Gastroesophageal sphincter (tissue), 4 donors: ENCODE results near the gene ADGRD2. TPM values are rescaled to one million over a fixed set of nuclear protein-coding genes. Genes with fewer than 3 reads are reported as not detected.

Experiments used
- ATAC-seq: fragments of 150-250 bp; one replicate; pipeline ENCODE4 v1.9.1; 2016; ENCODE audit warnings: mild to moderate bottlenecking, moderate library complexity
- H3K27ac ChIP-seq, 4 donors: fragments of 200-600 bp; sonication (generic) in 3 of 4; 1 replicate in 3 of 4; 2 replicates in 1 of 4; pipeline ENCODE4 v1.5.1; 2016 to 2019
- H3K27me3 ChIP-seq: fragments of 200-600 bp; sonication (generic); one replicate; pipeline ENCODE4 v1.5.1; 2019
- H3K36me3 ChIP-seq, 2 donors: fragments of 200-600 bp; sonication (generic); one replicate each; pipeline ENCODE4 v1.5.1; 2019; ENCODE audit warnings: control low read depth in 1 of 2
- H3K4me1 ChIP-seq, 3 donors: fragments of 200-600 bp; sonication (generic); 1 replicate in 2 of 3; 2 replicates in 1 of 3; pipeline ENCODE4 v1.5.1; 2016 to 2019; ENCODE audit warnings: control low read depth in 2 of 3
- H3K4me3 ChIP-seq, 2 donors: fragments of 200-600 bp; sonication (generic); one replicate each; pipeline ENCODE4 v1.5.1; 2019; ENCODE audit warnings: mild to moderate bottlenecking in 1 of 2, moderate library complexity in 1 of 2
- H3K9me3 ChIP-seq, 3 donors: fragments of 200-600 bp; sonication (generic); one replicate each; pipeline ENCODE4 v1.5.1; 2017 to 2019; ENCODE audit warnings: control low read depth in 2 of 3
- CTCF ChIP-seq, 4 experiments: fragments of 200-600 bp in 2 of 4; fragments of 450-650 bp in 2 of 4; sonication (generic) in 1 of 4; IDR thresholded peaks; one replicate each; pipeline ENCODE4 v1.5.1; 2017 to 2019; ENCODE audit warnings: antibody characterized with exemption in 4 of 4, mild to moderate bottlenecking in 2 of 4, moderate library complexity in 2 of 4
- EP300 ChIP-seq: sonication (generic); formaldehyde crosslinking; IDR thresholded peaks from one replicate; pipeline ENCODE4 v1.6.1; 2017; ENCODE audit warnings: antibody characterized with exemption, mild to moderate bottlenecking
- POLR2A ChIP-seq, 2 donors: fragments of 450-650 bp; IDR thresholded peaks; one replicate each; pipeline ENCODE4 v1.6.1; 2017; ENCODE audit warnings: antibody characterized with exemption in 2 of 2, mild to moderate bottlenecking in 2 of 2, moderate library complexity in 1 of 2
- POLR2AphosphoS5 ChIP-seq: sonication (generic); formaldehyde crosslinking; IDR thresholded peaks from one replicate; pipeline ENCODE4 v1.6.1; 2017; ENCODE audit warnings: antibody characterized with exemption
- WGBS, 2 donors: methylation state at CpG; one replicate each; pipeline ENCODE4 v1.1.5; 2018; ENCODE audit warnings: low coverage in 1 of 2; 5-methylcytosine and 5-hydroxymethylcytosine counted together
- total RNA-seq, 4 donors: library from RNA; depleted of rRNA; stranded (reverse); fragments of >200 nt; gene quantifications; one replicate each; pipeline ENCODE4 v1.1.0, GENCODE V29; 2016

The ADGRD2 gene, protein sequence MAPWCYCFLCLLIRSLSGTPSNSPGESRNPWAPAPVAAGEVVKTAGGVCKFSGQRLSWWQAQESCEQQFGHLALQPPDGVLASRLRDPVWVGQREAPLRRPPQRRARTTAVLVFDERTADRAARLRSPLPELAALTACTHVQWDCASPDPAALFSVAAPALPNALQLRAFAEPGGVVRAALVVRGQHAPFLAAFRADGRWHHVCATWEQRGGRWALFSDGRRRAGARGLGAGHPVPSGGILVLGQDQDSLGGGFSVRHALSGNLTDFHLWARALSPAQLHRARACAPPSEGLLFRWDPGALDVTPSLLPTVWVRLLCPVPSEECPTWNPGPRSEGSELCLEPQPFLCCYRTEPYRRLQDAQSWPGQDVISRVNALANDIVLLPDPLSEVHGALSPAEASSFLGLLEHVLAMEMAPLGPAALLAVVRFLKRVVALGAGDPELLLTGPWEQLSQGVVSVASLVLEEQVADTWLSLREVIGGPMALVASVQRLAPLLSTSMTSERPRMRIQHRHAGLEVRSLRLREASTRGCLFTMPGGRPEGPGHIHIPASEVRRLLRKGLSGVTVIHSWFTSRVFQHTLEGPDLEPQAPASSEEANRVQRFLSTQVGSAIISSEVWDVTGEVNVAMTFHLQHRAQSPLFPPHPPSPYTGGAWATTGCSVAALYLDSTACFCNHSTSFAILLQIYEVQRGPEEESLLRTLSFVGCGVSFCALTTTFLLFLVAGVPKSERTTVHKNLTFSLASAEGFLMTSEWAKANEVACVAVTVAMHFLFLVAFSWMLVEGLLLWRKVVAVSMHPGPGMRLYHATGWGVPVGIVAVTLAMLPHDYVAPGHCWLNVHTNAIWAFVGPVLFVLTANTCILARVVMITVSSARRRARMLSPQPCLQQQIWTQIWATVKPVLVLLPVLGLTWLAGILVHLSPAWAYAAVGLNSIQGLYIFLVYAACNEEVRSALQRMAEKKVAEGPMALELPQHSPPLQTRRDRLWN
- total RNA-seq, result not detected

- peaks cover 0 to 7% (median 0%) of the 10 kb centered on the region in 3 donors for H3K9me3 ChIP-seq
- peaks cover 0 to 24% (median 0%) of the 10 kb centered on the region in 3 donors for H3K4me1 ChIP-seq
- H3K27me3 ChIP-seq, result peaks cover 90% of the 10 kb centered on the region
- no peak for TF ChIP-seq POLR2A (IDR thresholded peaks at IDR 0.05)
- no peak for TF ChIP-seq POLR2AphosphoS5
- no peak for TF ChIP-seq EP300
- no peak for TF ChIP-seq CTCF (IDR thresholded peaks at IDR 0.05)
- H3K27ac ChIP-seq, result no peak within 1 kb of the TSS
- H3K36me3 ChIP-seq, result no peaks in the 10 kb centered on the region
- H3K4me3 ChIP-seq, result peak within 1 kb of the TSS in 1 of 2 donors; percentile 18
- WGBS, 2 donors, result 0% methylated on average over 4 of the region's 41 CpGs; no CpG with 5 or more reads in 1 of the 2 donors
- no peak for ATAC-seq
Measured at GRCh38 chr9:124450241-124450924, at the start of gene ADGRD2. TSS of gene ADGRD2 (plus strand) at chr9:124450451. CDS start at chr9:124451667, 1,216 bp downstream.

GRCh38 chr9:124403246-124403645 lies 47.0 kb upstream of the ADGRD2 start:
- ATAC-seq, result no peak
- TF ChIP-seq POLR2A (IDR thresholded peaks at IDR 0.05) (no peak), POLR2AphosphoS5 (no peak), CTCF (IDR thresholded peaks at IDR 0.05) (no peak), EP300 (no peak)
- no peak overlapping the region for H3K27ac ChIP-seq
- H3K4me3 ChIP-seq, result no peak overlapping the region
- H3K27me3 ChIP-seq, result no peaks in the 10 kb centered on the region
- 80% methylated on average over 4 of the region's 4 CpGs; no CpG with 5 or more reads in 1 of the 2 donors for whole genome bisulfite sequencing, 2 donors
- no peaks in the 10 kb centered on the region for H3K9me3 ChIP-seq
- H3K36me3 ChIP-seq, result peaks cover 0 to 84% of the 10 kb centered on the region in 2 donors
- peaks cover 0 to 21% (median 5%) of the 10 kb centered on the region in 3 donors for H3K4me1 ChIP-seq

DNA sequence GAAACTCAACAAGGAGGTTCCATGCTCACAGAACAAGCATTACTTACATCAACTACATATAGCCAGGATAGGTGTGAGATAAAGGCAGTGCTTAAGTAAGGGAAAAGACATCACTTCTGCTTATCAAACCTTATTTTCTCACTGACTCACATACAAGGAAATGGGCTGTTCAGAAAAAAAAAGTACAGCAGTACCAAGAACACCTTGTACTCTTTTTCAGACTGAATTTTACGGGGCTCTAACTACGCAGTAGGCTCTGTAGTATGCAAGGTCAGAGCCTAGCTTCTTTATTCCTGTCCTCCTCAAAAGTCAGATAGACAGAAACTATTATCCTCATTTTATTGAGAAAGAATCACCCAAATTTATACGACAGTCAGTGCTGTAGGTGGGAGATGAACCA lies 40.8 kb upstream of the ADGRD2 start:
- no peak for ATAC-seq
- Histone ChIP-seq H3K9me3 (no peaks in the 10 kb centered on the region), H3K36me3 (peaks cover 14 to 97% of the 10 kb centered on the region in 2 donors), H3K4me1 (peaks cover 0 to 42% (median under 1%) of the 10 kb centered on the region in 3 donors), H3K27me3 (no peaks in the 10 kb centered on the region), H3K27ac (no peak overlapping the region), H3K4me3 (no peak overlapping the region)
- 86 to 91% methylated on average over 3 of the region's 3 CpGs for WGBS, 2 donors
- TF ChIP-seq EP300, result no peak
- TF ChIP-seq POLR2A (IDR thresholded peaks at IDR 0.05), result no peak
- no peak for TF ChIP-seq CTCF (IDR thresholded peaks at IDR 0.05)
- no peak for TF ChIP-seq POLR2AphosphoS5

DNA sequence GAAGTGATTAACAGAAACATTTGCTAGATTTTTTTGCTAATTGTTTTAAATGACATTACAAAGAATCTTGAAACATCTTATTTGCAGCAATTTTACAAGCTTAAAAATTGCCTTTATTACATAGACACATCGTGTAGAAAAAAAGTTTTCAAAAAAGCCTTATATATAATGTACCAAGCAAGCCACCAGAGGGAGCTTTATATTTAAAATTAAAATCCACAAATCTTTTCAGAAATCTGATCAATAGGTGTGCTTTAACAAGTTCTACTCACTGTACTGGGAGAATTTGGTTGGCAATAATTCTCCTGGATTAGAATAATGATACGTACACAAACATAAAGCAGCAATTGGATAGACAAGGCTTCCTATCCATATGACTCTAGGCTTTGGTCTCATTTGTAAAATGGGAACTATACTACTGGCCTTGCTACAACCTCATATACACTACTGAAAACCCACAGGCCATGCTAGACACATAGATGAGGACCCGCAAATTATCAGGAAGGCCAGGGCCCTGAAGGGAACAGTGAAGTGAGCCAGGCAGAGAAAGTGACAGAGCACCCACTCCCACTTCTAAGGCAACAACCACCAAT lies 39.8 kb upstream of the ADGRD2 start:
- 53 to 67% methylated on average over 3 of the region's 3 CpGs for WGBS, 2 donors
- peaks cover 14 to 87% of the 10 kb centered on the region in 2 donors for H3K36me3 ChIP-seq
- ATAC-seq, result no peak
- H3K9me3 ChIP-seq, result no peaks in the 10 kb centered on the region
- TF ChIP-seq EP300 (no peak), POLR2AphosphoS5 (no peak), POLR2A (IDR thresholded peaks at IDR 0.05) (no peak), CTCF (IDR thresholded peaks at IDR 0.05) (no peak)
- no peak overlapping the region for H3K27ac ChIP-seq
- H3K4me3 ChIP-seq, result no peak overlapping the region
- H3K27me3 ChIP-seq, result no peaks in the 10 kb centered on the region
- H3K4me1 ChIP-seq, result peaks cover 0 to 47% (median 3%) of the 10 kb centered on the region in 3 donors
